Muscle layer of colon (tissue), 2 donors: ENCODE data around the gene CCDC87.
A peak's percentile ranks its signal among the peaks of the same experiment; 100 is the strongest.
"Not testable (repeated sequence)": the region's sequence is repeated elsewhere in the genome, so short reads cannot be mapped to it uniquely, and the experiment has no call there.

ENCODE experiments used
- H3K27ac ChIP-seq: one replicate; pipeline ENCODE4 v1.7.0; 2013; ENCODE audit warnings: low read depth, mild to moderate bottlenecking, low read length, moderate library complexity
- H3K27me3 ChIP-seq, 2 donors: one replicate each; pipeline ENCODE4 v1.7.0; 2013; ENCODE audit warnings: low read length in 2 of 2, mild to moderate bottlenecking in 2 of 2; ENCODE audit not compliant: insufficient read depth in 2 of 2, control insufficient read depth in 1 of 2
- H3K36me3 ChIP-seq: one replicate; pipeline ENCODE4 v1.7.0; 2013; ENCODE audit warnings: mild to moderate bottlenecking, low read length; ENCODE audit not compliant: insufficient read depth
- H3K4me1 ChIP-seq: one replicate; pipeline ENCODE4 v1.7.0; 2013; ENCODE audit warnings: mild to moderate bottlenecking, low read length; ENCODE audit not compliant: insufficient read depth
- H3K4me3 ChIP-seq, 2 donors: one replicate each; pipeline ENCODE4 v1.7.0; 2013; ENCODE audit warnings: low read length in 2 of 2, low read depth in 1 of 2, mild to moderate bottlenecking in 1 of 2, moderate library complexity in 1 of 2
- H3K9ac ChIP-seq: one replicate; pipeline ENCODE4 v1.7.0; 2013; ENCODE audit warnings: low read length
- H3K9me3 ChIP-seq: one replicate; pipeline ENCODE4 v1.7.0; 2013; ENCODE audit warnings: mild to moderate bottlenecking, low read length
- donor health status: abdominal sarcoma.
- donor health status: Adenocarcinoma of cecum.

The CCDC87 gene

DNA sequence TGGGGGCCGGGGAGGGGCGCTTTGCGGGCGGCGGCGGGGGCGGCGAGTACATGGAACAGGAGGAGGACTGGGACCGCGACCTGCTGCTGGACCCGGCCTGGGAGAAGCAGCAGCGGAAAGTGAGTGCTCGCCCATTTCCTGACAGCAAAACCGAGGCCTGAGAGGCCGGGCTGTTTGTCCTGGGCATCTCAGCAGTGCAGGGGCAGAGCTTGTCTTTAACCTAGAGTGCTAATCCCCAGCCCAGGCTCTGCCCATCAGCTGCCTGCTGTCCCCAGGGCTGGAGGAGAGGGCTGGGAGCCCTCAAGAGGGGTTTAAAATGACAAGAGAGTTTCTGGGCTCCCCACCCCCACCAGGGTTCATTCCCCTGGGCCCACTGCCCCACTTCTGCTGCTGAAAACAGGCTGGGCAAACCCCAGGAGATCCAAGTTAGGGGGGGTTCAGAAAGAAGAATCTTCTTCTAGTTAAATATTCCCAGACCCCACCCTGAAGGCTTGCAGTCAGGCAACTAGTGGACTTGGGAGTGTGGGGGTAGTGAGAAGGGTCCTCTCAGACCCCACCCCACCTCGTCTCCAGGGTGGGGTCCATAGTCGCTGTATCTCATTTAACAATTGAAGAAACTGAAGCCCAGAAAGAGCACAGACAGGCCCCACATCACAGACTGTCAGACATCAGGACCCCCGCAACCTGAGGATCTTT is 45.7 kb downstream of the CCDC87 start:
- Histone ChIP-seq H3K4me3 (no peak overlapping the region), H3K27ac (no peak overlapping the region)

DNA sequence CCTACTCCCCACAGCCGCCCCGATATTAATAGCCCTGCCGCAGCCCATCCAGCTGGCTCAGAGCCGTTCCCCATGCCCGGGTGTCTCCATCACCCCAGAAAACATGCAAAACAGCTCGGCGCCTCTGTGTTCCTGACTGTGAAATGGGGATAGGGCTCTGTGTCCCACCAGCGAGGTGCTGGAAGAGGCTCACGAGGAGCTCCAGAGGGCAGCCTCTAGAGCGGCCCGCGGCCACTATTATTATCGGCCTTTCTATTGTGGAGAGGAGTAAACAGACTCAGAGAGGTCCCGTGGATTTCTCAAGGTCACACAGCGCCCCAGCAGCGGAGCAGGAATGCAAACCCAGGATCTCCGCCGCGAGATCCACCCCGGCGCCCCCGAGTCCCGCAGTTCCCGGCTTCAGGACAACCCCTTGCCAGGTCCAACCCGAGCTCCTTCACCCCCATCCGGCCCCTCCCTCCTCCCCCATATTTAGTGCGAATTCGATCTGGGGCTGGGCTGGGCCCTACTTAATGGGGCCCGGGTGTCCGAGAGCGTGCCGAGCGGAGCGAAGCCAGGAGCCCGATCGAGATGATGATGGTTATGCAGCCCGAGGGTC is 46.4 kb downstream of the CCDC87 start, which contains the start of gene ACTN3:
TSS of gene ACTN3 (plus strand) at position 536 of the 598 bp plus-strand sequence. CDS start at position 571, 35 bp downstream.
- H3K9ac ChIP-seq, result peak within 1 kb of the TSS; percentile 22
- H3K4me1 ChIP-seq, result peaks cover 16% of the 10 kb centered on the region
- no peaks in the 10 kb centered on the region for H3K27me3 ChIP-seq
- H3K27ac ChIP-seq, result peak within 1 kb of the TSS; percentile 74
- peaks cover 11% of the 10 kb centered on the region for H3K36me3 ChIP-seq
- H3K9me3 ChIP-seq, result no peaks in the 10 kb centered on the region
- peak within 1 kb of the TSS; percentile 62 to 72 for H3K4me3 ChIP-seq

More for the DNA sequence above, 45.7 kb downstream of the CCDC87 start:
- Histone ChIP-seq H3K4me1 (peaks cover 16% of the 10 kb centered on the region), H3K9me3 (no peaks in the 10 kb centered on the region), H3K36me3 (peaks cover 8% of the 10 kb centered on the region), H3K9ac (no peak overlapping the region), H3K27me3 (no peaks in the 10 kb centered on the region)

DNA sequence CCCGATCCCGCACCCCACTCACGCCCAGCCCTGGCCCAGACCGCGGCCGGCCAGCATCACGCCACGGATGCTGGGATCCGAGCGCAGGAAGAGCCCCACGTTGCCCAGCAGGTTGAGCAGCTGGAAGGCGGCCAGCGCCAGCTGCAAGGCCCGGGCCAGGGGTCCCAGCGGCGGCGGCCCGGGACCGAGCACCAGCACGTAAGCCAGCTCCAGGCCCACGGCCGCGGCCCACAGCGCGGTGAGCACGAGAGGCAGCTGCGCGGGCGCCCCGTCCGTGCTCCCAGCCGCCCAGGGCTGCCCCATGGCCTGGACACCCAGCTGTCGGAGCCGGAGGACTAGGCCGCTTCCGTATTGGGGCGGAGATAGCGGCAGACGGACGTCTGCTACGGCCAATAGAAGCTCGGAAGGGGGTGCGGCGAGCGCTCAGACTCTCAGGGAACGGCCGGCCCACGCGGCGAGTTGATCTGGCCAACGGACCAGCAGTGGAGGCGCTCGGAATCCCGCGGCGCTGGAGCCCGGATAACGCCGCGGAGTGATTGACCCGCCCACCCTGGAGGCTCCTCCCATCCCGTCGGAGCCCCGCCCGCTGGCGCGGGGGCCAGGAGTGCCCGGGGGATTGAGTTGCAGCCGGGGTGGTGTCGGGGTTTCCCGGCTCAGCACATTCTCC is 47.0 kb downstream of the CCDC87 start, which contains the start of gene ZDHHC24:
TSS of gene ZDHHC24 (minus strand) at position 348 of the 667 bp plus-strand sequence. CDS start at position 303, 45 bp downstream.
- Histone ChIP-seq H3K9me3 (no peaks in the 10 kb centered on the region), H3K4me3 (peak within 1 kb of the TSS; percentile 62 to 72), H3K27ac (peak within 1 kb of the TSS; percentile 74)

GRCh38 chr11:66544952-66545351 is 47.9 kb downstream of the CCDC87 start:
- Histone ChIP-seq H3K36me3 (peaks cover 11% of the 10 kb centered on the region), H3K4me1 (peaks cover 16% of the 10 kb centered on the region), H3K9ac (peak overlapping the region; percentile 22)
- H3K9me3 ChIP-seq, H3K27me3 ChIP-seq, H3K27ac ChIP-seq, H3K4me3 ChIP-seq: not testable (repeated sequence)

More for the DNA sequence above, 47.0 kb downstream of the CCDC87 start, which contains the start of gene ZDHHC24:
- no peaks in the 10 kb centered on the region for H3K27me3 ChIP-seq
- peaks cover 16% of the 10 kb centered on the region for H3K4me1 ChIP-seq
- peaks cover 11% of the 10 kb centered on the region for H3K36me3 ChIP-seq
- peak within 1 kb of the TSS; percentile 22 for H3K9ac ChIP-seq

GRCh38 chr11:66543263-66544107 is 49.4 kb downstream of the CCDC87 start:
- no peak overlapping the region for H3K27ac ChIP-seq
- no peak overlapping the region for H3K4me3 ChIP-seq
- H3K36me3 ChIP-seq, result peaks cover 16% of the 10 kb centered on the region
- H3K27me3 ChIP-seq, result no peaks in the 10 kb centered on the region
- peaks cover 16% of the 10 kb centered on the region for H3K4me1 ChIP-seq
- no peaks in the 10 kb centered on the region for H3K9me3 ChIP-seq
- H3K9ac ChIP-seq, result no peak overlapping the region

GRCh38 chr11:66542362-66542761 is 50.5 kb downstream of the CCDC87 start:
- peaks cover 16% of the 10 kb centered on the region for H3K4me1 ChIP-seq
- no peak overlapping the region for H3K27ac ChIP-seq
- H3K4me3 ChIP-seq, result no peak overlapping the region
- H3K9me3 ChIP-seq, result no peaks in the 10 kb centered on the region
- H3K36me3 ChIP-seq, result peaks cover 17% of the 10 kb centered on the region
- no peak overlapping the region for H3K9ac ChIP-seq
- H3K27me3 ChIP-seq, result no peaks in the 10 kb centered on the region

DNA sequence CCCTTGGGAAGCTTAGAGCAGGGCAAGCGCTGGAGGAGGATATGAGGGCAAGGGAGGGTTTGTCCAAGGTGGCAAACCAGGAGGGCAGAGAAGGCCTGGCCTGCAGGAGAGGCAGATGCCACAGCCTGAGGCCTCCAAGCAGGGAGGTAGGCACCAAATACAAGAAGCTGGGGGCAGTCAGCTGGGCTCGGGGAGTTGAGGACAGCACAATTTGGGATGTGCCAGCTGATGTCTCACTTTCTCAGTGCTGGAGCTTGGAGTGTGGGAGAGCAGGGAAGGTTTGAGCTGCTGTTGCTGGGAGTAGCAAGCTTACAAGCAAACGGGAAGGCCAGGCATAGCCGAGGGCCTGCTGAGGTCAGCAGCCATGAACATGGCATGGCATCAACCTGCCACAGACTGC is 51.0 kb downstream of the CCDC87 start:
- H3K9ac ChIP-seq, result no peak overlapping the region
- no peaks in the 10 kb centered on the region for H3K27me3 ChIP-seq
- no peaks in the 10 kb centered on the region for H3K9me3 ChIP-seq
- peaks cover 21% of the 10 kb centered on the region for H3K36me3 ChIP-seq
- H3K4me1 ChIP-seq, result peaks cover 16% of the 10 kb centered on the region
- no peak overlapping the region for H3K27ac ChIP-seq
- H3K4me3 ChIP-seq, result no peak overlapping the region

- not testable (repeated sequence) for H3K27ac ChIP-seq, H3K4me3 ChIP-seq, H3K9me3 ChIP-seq, H3K27me3 ChIP-seq, H3K9ac ChIP-seq
- Histone ChIP-seq H3K36me3 (peaks cover 31% of the 10 kb centered on the region), H3K4me1 (peaks cover 16% of the 10 kb centered on the region)
Measured at GRCh38 chr11:66540598-66540997, 52.3 kb downstream of the CCDC87 start.
